OCI-LY7 (cell line): ENCODE measurements around the gene SCAMP5.

Experiments
- CTCF ChIP-seq: fragments of 200-600 bp; sonication (generic); conservative IDR thresholded peaks from 2 replicates; pipeline ENCODE4 v1.5.1; 2014; ENCODE audit warnings: mild to moderate bottlenecking, antibody characterized with exemption, low read length, moderate library complexity, mixed read lengths
- EZH2phosphoT487 ChIP-seq: fragments of 200-600 bp; sonication (generic); IDR thresholded peaks from 2 replicates; pipeline ENCODE4 v1.6.1; 2018; ENCODE audit warnings: low read depth, borderline replicate concordance, mild to moderate bottlenecking, mixed run types, antibody characterized with exemption, low read length, moderate library complexity, mixed read lengths

DNA sequence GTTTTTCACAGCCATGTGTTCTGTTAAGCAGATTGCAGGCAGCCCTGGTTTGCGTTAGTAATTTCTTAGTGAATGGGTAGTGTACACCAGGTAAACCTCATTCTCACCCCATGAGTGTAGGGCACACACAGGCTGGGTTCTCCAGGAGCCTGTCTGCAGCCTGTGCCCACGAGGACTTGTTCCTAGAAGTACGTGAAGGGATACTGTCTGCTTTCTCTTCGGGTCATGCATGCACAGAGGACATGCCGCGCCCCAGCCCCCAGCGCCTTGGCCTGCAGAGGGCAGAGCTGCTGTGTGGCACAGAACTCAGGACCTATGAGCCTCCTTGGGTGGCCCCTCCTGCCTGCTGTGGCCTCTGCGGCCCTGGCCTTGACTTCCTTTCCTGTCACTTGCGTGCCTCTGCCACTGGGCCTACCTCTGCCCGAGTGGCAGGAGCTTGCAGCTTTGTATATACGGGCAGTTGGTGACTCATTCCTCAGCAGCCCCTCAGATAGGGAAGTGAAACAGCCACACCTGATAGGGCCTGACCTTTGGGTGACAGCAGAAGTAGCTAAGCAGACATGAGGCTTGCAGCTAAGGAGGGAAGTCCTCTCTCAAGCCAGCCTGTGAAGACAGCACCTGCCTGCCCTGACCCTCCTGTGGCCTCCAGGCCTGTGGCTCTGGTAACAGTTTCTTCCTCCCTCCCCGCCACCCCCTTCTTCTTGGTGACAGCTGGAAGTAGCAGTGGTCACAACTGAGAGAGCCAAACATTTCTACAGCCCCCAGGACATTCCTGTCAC is 47.6 kb downstream of the SCAMP5 start:
- TF ChIP-seq CTCF (peak; percentile 73), EZH2phosphoT487 (no peak)
